BE2C (cell line): ENCODE measurements around the gene SPTAN1.

Source experiments
- DNase-seq: peaks from one replicate; pipeline ENCODE4 v3.0.0-alpha.2; 2020
- H3K27me3 ChIP-seq: fragments of 250-450 bp; sonication (Bioruptor Pico); 2 replicates; pipeline ENCODE4 v1.5.1; 2020; ENCODE audit warnings: mild to moderate bottlenecking
- H3K36me3 ChIP-seq: fragments of 250-450 bp; sonication (Bioruptor Pico); 2 replicates; pipeline ENCODE4 v1.5.1; 2020; ENCODE audit warnings: mild to moderate bottlenecking
- H3K4me1 ChIP-seq: fragments of 250-450 bp; sonication (Bioruptor Pico); 2 replicates; pipeline ENCODE4 v1.5.1; 2020
- H3K4me3 ChIP-seq: 2 replicates; pipeline ENCODE4 v1.5.1; 2011; ENCODE audit warnings: low read depth, low read length
- H3K9me3 ChIP-seq: fragments of 250-450 bp; sonication (Bioruptor Pico); 2 replicates; pipeline ENCODE4 v1.5.1; 2020
- TF ChIP-seq, protein P1 (sequence below): IDR thresholded peaks from 2 replicates; pipeline ENCODE4 v1.5.1; 2012; ENCODE audit warnings: mild to moderate bottlenecking, low read depth, low read length

Gene SPTAN1

DNA sequence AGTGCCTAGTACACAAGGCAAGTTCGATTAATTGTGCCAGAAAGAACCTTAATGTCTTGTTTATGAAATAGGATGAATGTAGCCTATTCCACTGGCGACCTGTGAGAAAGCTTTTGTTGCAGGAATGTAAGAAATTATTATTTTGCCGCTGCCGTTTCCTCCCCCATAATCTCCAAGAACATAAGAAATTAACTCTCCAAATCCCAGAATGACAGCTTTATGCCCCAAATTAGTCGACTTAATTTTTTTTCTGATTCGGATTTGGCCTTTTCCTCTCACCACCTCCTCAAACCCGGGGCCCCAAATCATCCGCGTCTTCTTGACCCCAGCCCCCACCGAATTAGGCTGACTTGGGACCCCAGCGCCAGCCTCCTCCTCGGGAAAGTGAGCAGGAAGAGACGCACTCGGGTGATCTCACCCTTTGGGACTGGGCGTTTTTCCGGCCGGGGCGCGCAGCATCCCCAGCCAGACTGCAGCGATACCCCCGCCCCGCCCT is 682 bp upstream of the SPTAN1 start:
- DNase-seq: no peak
- TF ChIP-seq, protein P1, sequence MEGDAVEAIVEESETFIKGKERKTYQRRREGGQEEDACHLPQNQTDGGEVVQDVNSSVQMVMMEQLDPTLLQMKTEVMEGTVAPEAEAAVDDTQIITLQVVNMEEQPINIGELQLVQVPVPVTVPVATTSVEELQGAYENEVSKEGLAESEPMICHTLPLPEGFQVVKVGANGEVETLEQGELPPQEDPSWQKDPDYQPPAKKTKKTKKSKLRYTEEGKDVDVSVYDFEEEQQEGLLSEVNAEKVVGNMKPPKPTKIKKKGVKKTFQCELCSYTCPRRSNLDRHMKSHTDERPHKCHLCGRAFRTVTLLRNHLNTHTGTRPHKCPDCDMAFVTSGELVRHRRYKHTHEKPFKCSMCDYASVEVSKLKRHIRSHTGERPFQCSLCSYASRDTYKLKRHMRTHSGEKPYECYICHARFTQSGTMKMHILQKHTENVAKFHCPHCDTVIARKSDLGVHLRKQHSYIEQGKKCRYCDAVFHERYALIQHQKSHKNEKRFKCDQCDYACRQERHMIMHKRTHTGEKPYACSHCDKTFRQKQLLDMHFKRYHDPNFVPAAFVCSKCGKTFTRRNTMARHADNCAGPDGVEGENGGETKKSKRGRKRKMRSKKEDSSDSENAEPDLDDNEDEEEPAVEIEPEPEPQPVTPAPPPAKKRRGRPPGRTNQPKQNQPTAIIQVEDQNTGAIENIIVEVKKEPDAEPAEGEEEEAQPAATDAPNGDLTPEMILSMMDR: no peak
- no peaks in the 10 kb centered on the region for H3K9me3 ChIP-seq
- peaks cover 8% of the 10 kb centered on the region for H3K4me1 ChIP-seq
- H3K27me3 ChIP-seq: no peaks in the 10 kb centered on the region
- H3K36me3 ChIP-seq: no peaks in the 10 kb centered on the region
- peak overlapping the region; percentile 75 for H3K4me3 ChIP-seq

DNA sequence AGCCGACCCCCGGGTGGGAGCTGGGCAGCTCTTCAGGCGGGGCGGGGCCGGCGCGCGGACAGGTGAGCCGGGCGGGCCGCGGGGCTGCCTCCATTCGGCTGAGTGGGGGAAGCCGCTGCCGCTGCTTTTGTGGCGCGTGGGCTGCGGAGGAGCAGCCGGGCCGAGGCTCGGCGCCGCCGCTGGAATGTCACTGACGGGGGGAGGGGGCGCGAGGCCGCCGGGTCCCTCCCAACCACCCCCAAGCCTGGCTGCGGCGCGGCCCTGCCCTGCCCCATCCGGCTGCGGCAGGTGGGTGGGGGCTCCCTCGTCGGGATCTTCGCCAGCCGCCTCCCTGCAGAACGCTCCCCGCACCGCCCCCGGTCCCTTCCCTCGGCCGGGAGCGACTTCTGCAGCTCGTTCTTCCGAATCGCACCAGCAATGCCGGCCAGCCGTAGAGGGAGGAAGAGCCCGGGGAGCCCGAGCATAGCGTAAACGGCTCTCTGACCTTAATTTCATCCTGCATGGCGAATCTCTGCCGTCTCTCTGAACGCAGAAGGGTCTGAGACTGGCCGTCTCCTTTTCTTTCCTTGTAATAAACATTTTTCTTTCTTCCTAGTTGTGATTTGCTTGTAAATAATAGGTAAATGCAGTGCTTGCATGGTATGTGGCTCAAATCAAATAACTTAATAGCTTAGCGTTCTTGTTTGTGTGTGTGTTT is 505 bp downstream of the SPTAN1 start:
- peaks cover 8% of the 10 kb centered on the region for H3K4me1 ChIP-seq
- H3K27me3 ChIP-seq: no peaks in the 10 kb centered on the region
- TF ChIP-seq, protein P1: no peak
- peak; percentile 58 for DNase-seq
- no peaks in the 10 kb centered on the region for H3K36me3 ChIP-seq
- H3K4me3 ChIP-seq: peak overlapping the region; percentile 72
- no peaks in the 10 kb centered on the region for H3K9me3 ChIP-seq

DNA sequence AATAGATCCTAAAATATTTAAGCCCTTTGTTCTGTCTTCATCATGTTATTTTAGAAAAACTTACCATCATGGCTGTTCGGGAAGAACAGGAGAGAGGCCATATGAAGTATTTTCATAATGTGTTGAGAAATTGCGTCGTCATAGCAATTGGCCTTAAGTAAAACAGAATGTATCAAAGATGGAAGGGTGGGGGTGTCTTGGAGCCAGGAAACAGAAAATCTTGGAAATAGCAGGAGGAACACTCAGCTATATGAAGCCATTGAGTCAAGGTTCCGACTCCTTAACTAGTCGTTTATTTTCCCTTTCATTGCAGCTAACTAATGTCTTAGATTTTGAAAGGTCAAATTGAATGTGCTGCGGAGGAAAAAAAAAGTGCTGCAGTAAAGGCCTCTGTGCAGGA is 1.3 kb downstream of the SPTAN1 start:
- peak overlapping the region; percentile 72 for H3K4me3 ChIP-seq
- H3K4me1 ChIP-seq: peaks cover 8% of the 10 kb centered on the region
- H3K27me3 ChIP-seq: no peaks in the 10 kb centered on the region
- H3K9me3 ChIP-seq: no peaks in the 10 kb centered on the region
- no peaks in the 10 kb centered on the region for H3K36me3 ChIP-seq
- no peak for DNase-seq
- TF ChIP-seq, protein P1: no peak

DNA sequence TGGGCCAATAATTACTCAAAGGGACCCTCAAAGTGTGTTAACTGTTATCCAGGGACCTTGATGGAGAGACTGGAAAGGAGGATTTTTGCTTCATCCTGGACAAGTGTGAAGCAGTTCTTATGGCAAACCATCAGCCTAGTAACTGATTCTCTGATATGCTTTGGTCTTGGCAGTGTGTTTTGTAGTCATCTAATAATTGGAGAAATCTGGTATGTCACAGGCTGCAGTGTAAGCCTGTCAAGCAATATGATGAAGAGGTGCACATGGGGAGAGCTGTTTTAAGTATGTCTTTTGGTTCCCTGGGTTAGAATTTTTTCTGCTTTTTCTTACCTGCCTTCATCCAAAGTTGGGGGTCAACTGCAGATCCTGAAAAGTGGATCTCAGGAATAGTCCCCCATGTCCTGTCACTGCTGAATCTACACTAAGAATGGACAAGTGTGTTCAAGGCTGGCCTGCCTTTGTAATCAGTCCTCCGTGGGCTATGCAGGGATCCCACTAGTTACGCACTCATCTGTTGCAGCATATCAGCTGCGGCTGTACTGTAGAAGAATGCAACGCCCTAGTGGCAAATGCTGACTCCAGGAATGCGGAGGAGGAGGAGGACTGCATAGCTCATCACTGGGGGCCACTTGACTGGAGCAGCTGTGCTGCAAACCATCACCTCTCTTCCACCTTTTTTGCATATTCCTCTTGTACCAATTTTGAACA is 1.9 kb downstream of the SPTAN1 start:
- no peak for DNase-seq
- H3K4me1 ChIP-seq: peaks cover 10% of the 10 kb centered on the region
- TF ChIP-seq, protein P1: no peak; the same call in 1 of the 2 replicates

DNA sequence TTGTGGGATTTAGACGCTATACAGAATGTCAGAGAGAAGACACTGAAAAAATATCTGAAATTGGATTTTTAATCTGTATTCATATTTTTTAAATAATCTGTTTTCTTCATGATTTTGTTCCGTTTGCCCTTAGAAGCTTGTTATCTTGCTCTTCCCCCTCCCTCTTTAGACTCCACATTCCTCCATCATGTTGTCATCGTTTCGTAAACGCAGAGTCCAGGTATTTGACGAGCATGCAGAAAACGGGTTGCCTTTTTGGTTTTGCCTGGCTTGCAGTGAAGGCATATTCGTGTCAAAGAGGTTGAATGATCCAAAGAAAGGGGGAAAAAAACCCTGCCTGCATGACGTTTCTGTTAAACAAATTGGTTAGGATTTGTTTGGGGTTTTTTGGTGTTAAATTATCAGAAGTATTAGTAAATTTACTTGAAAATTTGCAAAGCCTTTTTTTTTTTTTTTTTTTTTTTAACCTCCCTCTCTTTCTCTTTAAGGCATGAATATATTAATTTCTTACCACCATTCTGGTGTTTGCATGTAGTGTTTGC is 2.9 kb downstream of the SPTAN1 start:
- Histone ChIP-seq H3K4me1 (peaks cover 14% of the 10 kb centered on the region), H3K4me3 (no peak overlapping the region)
- TF ChIP-seq, protein P1: no peak

More for the DNA sequence above, 1.9 kb downstream of the SPTAN1 start:
- Histone ChIP-seq H3K36me3 (no peaks in the 10 kb centered on the region), H3K4me3 (peak overlapping the region; percentile 72), H3K9me3 (no peaks in the 10 kb centered on the region), H3K27me3 (no peaks in the 10 kb centered on the region)

More for the DNA sequence above, 2.9 kb downstream of the SPTAN1 start:
- no peaks in the 10 kb centered on the region for H3K27me3 ChIP-seq
- no peaks in the 10 kb centered on the region for H3K9me3 ChIP-seq
- H3K36me3 ChIP-seq: no peaks in the 10 kb centered on the region
- no peak for DNase-seq
